ENCODE data around the gene ZG16. TPM values are rescaled to one million over a fixed set of nuclear protein-coding genes. Genes with fewer than 3 reads are reported as not detected.
"Not testable (repeated sequence)": the region's sequence is repeated elsewhere in the genome, so short reads cannot be mapped to it uniquely, and the experiment has no call there.

The ZG16 gene
- total and polyA plus RNA-seq, 9 donors, result 0.05 to 0.13 TPM; not detected in 7

GRCh38 chr16:29765167-29766032 is 12.7 kb upstream of the ZG16 start:
- Histone ChIP-seq H3K4me1 (ENCODE audit: control insufficient read depth, insufficient read depth, low read length) (no peaks in the 10 kb centered on the region), H3K4me3 (ENCODE audit: low read length) (no peak overlapping the region), H3K36me3 (ENCODE audit: control insufficient read depth, insufficient read depth, low read length) (no peaks in the 10 kb centered on the region), H3K27me3 (ENCODE audit: control insufficient read depth, insufficient read depth, low read length) (peaks cover 3% of the 10 kb centered on the region), H3K27ac (ENCODE audit: low read length) (no peak overlapping the region), H3K9me3 (replicated peaks; ENCODE audit: control insufficient read depth, low read depth, low read length) (no peaks in the 10 kb centered on the region)
- DNase-seq, result no peak
- WGBS (ENCODE audit: insufficient coverage), result 82% methylated on average over 9 of the region's 15 CpGs

GRCh38 chr16:29766571-29766970 is 11.5 kb upstream of the ZG16 start:
- WGBS (ENCODE audit: insufficient coverage), result no CpG with 5 or more reads among the region's 3 CpGs
- Histone ChIP-seq H3K27ac (ENCODE audit: low read length) (no peak overlapping the region), H3K4me3 (ENCODE audit: low read length) (no peak overlapping the region), H3K27me3 (ENCODE audit: control insufficient read depth, insufficient read depth, low read length) (peaks cover 3% of the 10 kb centered on the region), H3K4me1 (ENCODE audit: control insufficient read depth, insufficient read depth, low read length) (no peaks in the 10 kb centered on the region), H3K9me3 (replicated peaks; ENCODE audit: control insufficient read depth, low read depth, low read length) (no peaks in the 10 kb centered on the region), H3K36me3 (ENCODE audit: control insufficient read depth, insufficient read depth, low read length) (no peaks in the 10 kb centered on the region)
- no peak for DNase-seq

DNA sequence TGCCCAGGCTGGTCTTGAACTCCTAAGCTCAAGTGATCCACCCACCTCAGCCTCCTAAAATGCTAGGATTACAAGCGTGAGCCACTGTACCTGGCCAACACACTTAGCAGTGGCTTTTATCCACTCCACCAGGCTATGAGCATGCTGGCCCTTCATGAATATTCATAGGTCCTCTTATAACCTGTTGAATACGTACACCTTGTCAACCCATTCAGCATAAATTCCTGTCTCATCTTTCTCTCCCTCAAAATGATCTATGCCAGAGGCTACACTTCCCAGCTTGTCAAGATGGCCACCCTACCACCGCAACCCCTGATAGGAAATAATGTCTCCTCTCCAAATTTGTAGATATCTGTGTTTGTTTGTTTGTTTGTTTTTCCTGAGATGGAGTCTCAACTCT is 11.0 kb upstream of the ZG16 start:
- H3K27ac ChIP-seq (ENCODE audit: low read length), result no peak overlapping the region
- no peaks in the 10 kb centered on the region for H3K36me3 ChIP-seq (ENCODE audit: control insufficient read depth, insufficient read depth, low read length)
- peaks cover 3% of the 10 kb centered on the region for H3K27me3 ChIP-seq (ENCODE audit: control insufficient read depth, insufficient read depth, low read length)
- no peaks in the 10 kb centered on the region for H3K9me3 ChIP-seq (replicated peaks; ENCODE audit: control insufficient read depth, low read depth, low read length)
- H3K4me1 ChIP-seq (ENCODE audit: control insufficient read depth, insufficient read depth, low read length), result no peaks in the 10 kb centered on the region
- DNase-seq, result no peak
- 97% methylated on average over 2 of the region's 3 CpGs for WGBS (ENCODE audit: insufficient coverage)
- H3K4me3 ChIP-seq (ENCODE audit: low read length), result no peak overlapping the region

DNA sequence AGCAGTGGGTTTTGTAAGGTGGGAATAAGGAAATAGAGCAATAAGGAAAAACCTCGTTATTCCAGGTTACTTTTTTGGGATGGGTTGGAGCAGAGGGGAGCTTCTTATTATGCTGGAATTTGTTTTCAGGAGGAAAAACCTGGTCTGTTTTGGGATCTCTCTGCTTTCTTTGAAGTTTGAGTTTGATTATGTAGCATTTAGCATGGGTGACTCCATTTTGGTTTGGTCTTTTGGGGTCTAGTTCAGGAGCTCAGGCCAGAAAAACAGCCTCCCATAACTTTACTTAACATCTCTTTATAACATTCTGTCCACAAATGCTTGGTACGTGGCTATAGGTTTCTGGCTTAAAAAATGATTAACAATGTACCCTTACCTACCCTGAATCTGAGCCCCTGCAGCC is 8.5 kb upstream of the ZG16 start:
- no peaks in the 10 kb centered on the region for H3K36me3 ChIP-seq (ENCODE audit: control insufficient read depth, insufficient read depth, low read length)
- DNase-seq, result no peak
- WGBS (ENCODE audit: insufficient coverage), result 80% methylated on average over 1 of the region's 2 CpGs
- no peak overlapping the region for H3K27ac ChIP-seq (ENCODE audit: low read length)
- H3K9me3 ChIP-seq (replicated peaks; ENCODE audit: control insufficient read depth, low read depth, low read length), result no peaks in the 10 kb centered on the region
- no peaks in the 10 kb centered on the region for H3K27me3 ChIP-seq (ENCODE audit: control insufficient read depth, insufficient read depth, low read length)
- H3K4me1 ChIP-seq (ENCODE audit: control insufficient read depth, insufficient read depth, low read length), result no peaks in the 10 kb centered on the region
- H3K4me3 ChIP-seq (ENCODE audit: low read length), result no peak overlapping the region

- H3K27ac ChIP-seq (ENCODE audit: low read length), result no peak overlapping the region
- no peaks in the 10 kb centered on the region for H3K4me1 ChIP-seq (ENCODE audit: control insufficient read depth, insufficient read depth, low read length)
- no peaks in the 10 kb centered on the region for H3K9me3 ChIP-seq (replicated peaks; ENCODE audit: control insufficient read depth, low read depth, low read length)
- DNase-seq, result no peak
- 67% methylated on average over 1 of the region's 7 CpGs for WGBS (ENCODE audit: insufficient coverage)
- H3K4me3 ChIP-seq (ENCODE audit: low read length), result no peak overlapping the region
- no peaks in the 10 kb centered on the region for H3K27me3 ChIP-seq (ENCODE audit: control insufficient read depth, insufficient read depth, low read length)
- H3K36me3 ChIP-seq (ENCODE audit: control insufficient read depth, insufficient read depth, low read length), result no peaks in the 10 kb centered on the region
These were observed 7.7 kb upstream of the ZG16 start for GRCh38 chr16:29770250-29770929.

DNA sequence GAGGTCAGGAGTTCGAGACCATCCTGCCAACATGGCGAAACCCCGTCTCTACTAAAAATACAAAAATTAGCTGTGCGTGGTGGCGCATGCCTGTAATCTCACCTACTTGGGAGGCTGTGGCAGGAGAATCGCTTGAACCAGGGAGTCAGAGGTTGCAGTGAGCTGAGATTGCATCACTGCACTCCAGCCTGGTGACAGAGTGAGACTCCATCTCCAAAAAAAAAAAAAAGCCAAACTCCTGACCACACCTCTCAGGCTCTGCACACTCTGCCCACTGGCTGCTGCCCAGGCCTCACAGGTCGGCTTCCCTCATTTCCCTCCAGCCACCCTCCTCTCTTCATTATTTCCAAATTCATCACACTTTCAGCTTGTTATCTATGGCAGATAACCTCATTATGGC is 5.7 kb upstream of the ZG16 start:
- not testable (repeated sequence) for H3K4me3 ChIP-seq (ENCODE audit: low read length); H3K9me3 ChIP-seq (replicated peaks; ENCODE audit: control insufficient read depth, low read depth, low read length); H3K27ac ChIP-seq (ENCODE audit: low read length); H3K36me3 ChIP-seq (ENCODE audit: control insufficient read depth, insufficient read depth, low read length); H3K4me1 ChIP-seq (ENCODE audit: control insufficient read depth, insufficient read depth, low read length); DNase-seq; H3K27me3 ChIP-seq (ENCODE audit: control insufficient read depth, insufficient read depth, low read length)
- WGBS (ENCODE audit: insufficient coverage), result 94% methylated on average over 6 of the region's 7 CpGs

DNA sequence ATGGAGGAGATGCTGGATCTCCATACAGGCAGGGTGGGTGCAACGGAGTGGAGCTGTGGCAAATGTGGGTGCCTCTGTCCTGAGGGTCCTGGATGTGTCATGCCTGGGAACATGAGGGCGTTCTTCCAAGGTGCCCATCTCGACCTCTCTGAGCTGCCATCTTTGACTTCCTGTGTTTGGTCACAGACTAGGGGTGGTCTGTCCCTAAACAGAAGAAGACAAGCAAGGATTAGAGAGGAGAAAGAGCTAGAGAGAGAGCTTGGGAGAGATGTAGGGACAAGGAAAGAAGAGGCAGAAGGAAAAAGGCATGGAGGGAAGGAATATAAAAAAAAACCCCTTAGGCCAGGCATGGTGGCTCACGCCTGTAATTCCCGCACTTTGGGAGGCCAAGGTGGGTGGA is 3.3 kb upstream of the ZG16 start:
- H3K36me3 ChIP-seq (ENCODE audit: control insufficient read depth, insufficient read depth, low read length), result no peaks in the 10 kb centered on the region
- no peaks in the 10 kb centered on the region for H3K9me3 ChIP-seq (replicated peaks; ENCODE audit: control insufficient read depth, low read depth, low read length)
- no peak overlapping the region for H3K4me3 ChIP-seq (ENCODE audit: low read length)
- H3K27ac ChIP-seq (ENCODE audit: low read length), result no peak overlapping the region
- 92% methylated on average over 1 of the region's 5 CpGs for WGBS (ENCODE audit: insufficient coverage)
- no peaks in the 10 kb centered on the region for H3K27me3 ChIP-seq (ENCODE audit: control insufficient read depth, insufficient read depth, low read length)
- no peak for DNase-seq
- no peaks in the 10 kb centered on the region for H3K4me1 ChIP-seq (ENCODE audit: control insufficient read depth, insufficient read depth, low read length)

DNA sequence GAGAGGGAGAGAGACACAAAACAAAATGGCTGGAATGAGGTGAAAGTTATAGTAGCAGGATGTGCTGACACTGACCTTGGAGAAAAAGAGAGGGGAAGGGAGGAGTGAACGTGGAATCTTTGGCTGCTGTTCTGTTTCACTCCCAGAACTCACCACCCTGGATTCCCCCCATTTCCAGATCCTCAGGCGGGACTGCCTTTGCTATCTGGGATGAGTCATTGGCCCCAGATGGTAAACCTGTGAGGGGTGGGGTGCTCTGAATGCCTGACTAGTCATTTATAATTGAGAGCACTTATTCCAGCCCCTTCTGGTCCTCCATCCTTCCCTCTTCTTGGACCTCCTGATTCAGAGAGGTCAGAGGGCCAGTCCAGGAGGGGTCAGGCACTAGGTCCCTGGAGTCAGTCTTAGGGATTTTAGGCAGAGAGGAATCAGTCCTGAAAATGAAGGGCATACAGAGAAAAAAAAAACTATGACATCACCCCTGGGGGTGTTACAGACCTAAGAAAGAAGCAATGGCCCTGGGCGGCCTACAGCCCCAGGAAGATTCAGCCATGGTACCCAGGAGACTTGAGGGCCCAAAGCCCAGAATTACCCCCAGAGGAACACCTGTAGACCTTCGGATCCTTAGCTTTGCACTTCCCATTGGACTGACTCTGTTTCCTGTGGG is 2.2 kb upstream of the ZG16 start:
- no peaks in the 10 kb centered on the region for H3K36me3 ChIP-seq (ENCODE audit: control insufficient read depth, insufficient read depth, low read length)
- H3K27ac ChIP-seq (ENCODE audit: low read length), result no peak overlapping the region
- H3K4me1 ChIP-seq (ENCODE audit: control insufficient read depth, insufficient read depth, low read length), result no peaks in the 10 kb centered on the region
- DNase-seq, result no peak
- H3K27me3 ChIP-seq (ENCODE audit: control insufficient read depth, insufficient read depth, low read length), result peaks cover 5% of the 10 kb centered on the region
- WGBS (ENCODE audit: insufficient coverage), result 85% methylated on average over 2 of the region's 4 CpGs
- no peak overlapping the region for H3K4me3 ChIP-seq (ENCODE audit: low read length)
- H3K9me3 ChIP-seq (replicated peaks; ENCODE audit: control insufficient read depth, low read depth, low read length), result no peaks in the 10 kb centered on the region

DNA sequence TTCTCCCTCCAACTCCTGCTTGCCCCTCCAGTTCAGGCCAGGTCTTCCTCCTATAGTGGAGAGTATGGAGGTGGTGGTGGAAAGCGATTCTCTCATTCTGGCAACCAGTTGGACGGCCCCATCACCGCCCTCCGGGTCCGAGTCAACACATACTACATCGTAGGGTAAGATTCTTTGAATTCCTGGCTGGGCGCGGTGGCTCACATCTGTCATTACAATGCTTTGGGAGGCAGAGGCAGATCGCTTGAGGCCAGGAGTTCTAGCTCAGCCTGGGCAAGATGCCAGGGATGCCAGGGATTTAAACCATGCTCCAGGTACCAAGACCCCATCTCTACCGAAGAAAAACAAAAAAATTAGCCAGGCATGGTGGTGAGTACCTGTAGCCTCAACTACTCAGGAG is 1.4 kb downstream of the ZG16 start:
- no peak for DNase-seq
- H3K36me3 ChIP-seq (ENCODE audit: control insufficient read depth, insufficient read depth, low read length), result no peaks in the 10 kb centered on the region
- peaks cover 8% of the 10 kb centered on the region for H3K27me3 ChIP-seq (ENCODE audit: control insufficient read depth, insufficient read depth, low read length)
- no peaks in the 10 kb centered on the region for H3K4me1 ChIP-seq (ENCODE audit: control insufficient read depth, insufficient read depth, low read length)
- no peak overlapping the region for H3K4me3 ChIP-seq (ENCODE audit: low read length)
- 68% methylated on average over 8 of the region's 10 CpGs for WGBS (ENCODE audit: insufficient coverage)
- no peak overlapping the region for H3K27ac ChIP-seq (ENCODE audit: low read length)
- H3K9me3 ChIP-seq (replicated peaks; ENCODE audit: control insufficient read depth, low read depth, low read length), result no peaks in the 10 kb centered on the region

Measured in muscle of leg (tissue), 11 donors.